H1 (cell line): Measurements from ENCODE around the gene ELP6. TPM values are rescaled to one million over a fixed set of nuclear protein-coding genes. Genes with fewer than 3 reads are reported as not detected.

Source experiments
- CTCF ChIA-PET: fragments of 300-600 bp; sonication (Branson Sonifier 250); formaldehyde crosslinking; loops from one replicate; lab custom pipeline; 2021; ENCODE audit not compliant: partially characterized antibody; lab: Charles Lee
- POLR2A ChIA-PET: fragments of 300-600 bp; sonication (Branson Sonifier 250); formaldehyde crosslinking; loops from one replicate; lab custom pipeline; 2021; ENCODE audit warnings: inconsistent platforms; ENCODE audit not compliant: partially characterized antibody; lab: Charles Lee
- DNase-seq, 2 experiments: peaks; one replicate each; pipeline versions ENCODE4 v3.0.0 to v3.0.0-alpha.2; 2010 to 2022; ENCODE audit warnings: low spot score in 2 of 2, low read depth in 1 of 2, mixed read lengths in 1 of 2
- FAIRE-seq: peaks from 2 replicates; lab custom pipeline; 2011; peaks lifted over from hg19 to GRCh38; lab: Jason Lieb, UNC
- H2AFZ ChIP-seq: 2 replicates; pipeline ENCODE4 v1.8.1; 2012; ENCODE audit warnings: low read length, inconsistent platforms
- H2AK5ac ChIP-seq: 2 replicates; pipeline ENCODE4 v1.6.1; 2013; ENCODE audit warnings: low read depth, low read length
- H2BK120ac ChIP-seq: replicated peaks from 2 replicates; pipeline ENCODE3; 2013; ENCODE audit warnings: low read depth, low read length, inconsistent platforms
- H2BK12ac ChIP-seq: 2 replicates; pipeline ENCODE4 v1.6.1; 2013; ENCODE audit warnings: low read depth, low read length
- H2BK15ac ChIP-seq: 2 replicates; pipeline ENCODE4 v1.6.1; 2013; ENCODE audit warnings: low read length
- H2BK20ac ChIP-seq: 2 replicates; pipeline ENCODE4 v1.6.1; 2013; ENCODE audit warnings: low read length
- H2BK5ac ChIP-seq: 2 replicates; pipeline ENCODE4 v1.6.1; 2013; ENCODE audit warnings: low read depth, low read length
- H3K14ac ChIP-seq: 2 replicates; pipeline ENCODE4 v1.6.1; 2013; ENCODE audit warnings: inconsistent platforms; ENCODE audit not compliant: insufficient read length
- H3K18ac ChIP-seq: 2 replicates; pipeline ENCODE4 v1.6.1; 2013; ENCODE audit warnings: low read length; ENCODE audit errors: extremely low read depth
- H3K23ac ChIP-seq: 2 replicates; pipeline ENCODE4 v1.6.1; 2013; ENCODE audit warnings: inconsistent platforms; ENCODE audit not compliant: insufficient read length
- H3K23me2 ChIP-seq: 2 replicates; pipeline ENCODE4 v1.6.1; 2013; ENCODE audit warnings: low read depth, low read length
- H3K27ac ChIP-seq: 2 replicates; pipeline ENCODE4 v1.6.1; 2011; ENCODE audit warnings: low read depth, low read length, inconsistent platforms
- H3K27me3 ChIP-seq, 4 experiments: replicated peaks in 1 of 4; 1 replicate in 1 of 4; 2 replicates in 3 of 4; pipeline versions ENCODE4 v1.6.1 to v1.8.1; 2011 to 2013; ENCODE audit warnings: low read length in 3 of 4, mild to moderate bottlenecking in 3 of 4, inconsistent platforms in 2 of 4, mixed read lengths in 2 of 4, moderate library complexity in 1 of 4; ENCODE audit not compliant: control insufficient read depth in 3 of 4, insufficient read depth in 3 of 4; ENCODE audit errors: extremely low read depth in 1 of 4
- H3K36me3 ChIP-seq, 4 experiments: 2 replicates each; pipeline versions ENCODE4 v1.6.1 to v1.8.1; 2011 to 2013; ENCODE audit warnings: mild to moderate bottlenecking in 4 of 4, low read length in 3 of 4, moderate library complexity in 2 of 4, control low read depth in 1 of 4, inconsistent platforms in 1 of 4; ENCODE audit not compliant: insufficient read depth in 4 of 4, control insufficient read depth in 2 of 4
- H3K4ac ChIP-seq: replicated peaks from 2 replicates; pipeline ENCODE3; 2013; ENCODE audit warnings: low read length, low read depth, mixed read lengths, inconsistent platforms; ENCODE audit not compliant: insufficient read length
- H3K4me1 ChIP-seq, 4 experiments: replicated peaks in 1 of 4; 1 replicate in 1 of 4; 2 replicates in 3 of 4; pipeline versions ENCODE4 v1.6.1 to v1.8.1; 2011 to 2013; ENCODE audit warnings: low read length in 3 of 4, inconsistent platforms in 2 of 4, mixed read lengths in 1 of 4; ENCODE audit not compliant: insufficient read depth in 4 of 4, control insufficient read depth in 3 of 4
- H3K4me2 ChIP-seq, 2 experiments: 2 replicates each; pipeline versions ENCODE4 v1.6.1 to v1.8.1; 2011 to 2013; ENCODE audit warnings: low read depth in 2 of 2, low read length in 2 of 2, control low read depth in 1 of 2, inconsistent platforms in 1 of 2, mild to moderate bottlenecking in 1 of 2; ENCODE audit not compliant: insufficient read depth in 1 of 2
- H3K4me3 ChIP-seq, 4 experiments: fragments of 200-600, 300-600 bp in 1 of 4; sonication (generic), shearing (Covaris generic), sonication (Bioruptor Twin) in 1 of 4; 2 replicates each; pipeline versions ENCODE4 v1.5.1 to v1.8.1; 2011 to 2016; ENCODE audit warnings: low read length in 4 of 4, low read depth in 3 of 4, control low read depth in 2 of 4, inconsistent platforms in 2 of 4, mild to moderate bottlenecking in 2 of 4, mixed read lengths in 1 of 4, moderate library complexity in 1 of 4; ENCODE audit not compliant: insufficient read depth in 2 of 4; ENCODE audit errors: extremely low read depth in 1 of 4
- H3K56ac ChIP-seq: replicated peaks from 2 replicates; pipeline ENCODE3; 2013; ENCODE audit warnings: low read depth, mild to moderate bottlenecking, mixed read lengths, low read length, inconsistent platforms; ENCODE audit not compliant: insufficient read length
- H3K79me1 ChIP-seq: 2 replicates; pipeline ENCODE4 v1.6.1; 2013; ENCODE audit warnings: low read depth, low read length, control low read depth
- H3K79me2 ChIP-seq, 2 experiments: 2 replicates each; pipeline versions ENCODE4 v1.6.1 to v1.8.1; 2012 to 2013; ENCODE audit warnings: low read length in 2 of 2, mild to moderate bottlenecking in 2 of 2, inconsistent platforms in 1 of 2; ENCODE audit not compliant: insufficient read depth in 2 of 2, control insufficient read depth in 1 of 2
- H3K9ac ChIP-seq, 4 experiments: replicated peaks in 1 of 4; 1 replicate in 1 of 4; 2 replicates in 3 of 4; pipeline versions ENCODE4 v1.6.1 to v1.8.1; 2011 to 2013; ENCODE audit warnings: low read depth in 3 of 4, low read length in 3 of 4, control low read depth in 2 of 4, mild to moderate bottlenecking in 2 of 4, moderate library complexity in 2 of 4, inconsistent platforms in 1 of 4; ENCODE audit errors: extremely low read depth in 1 of 4
- H3K9me3 ChIP-seq, 2 experiments: 2 replicates each; pipeline versions ENCODE4 v1.6.1 to v1.8.1; 2012 to 2013; ENCODE audit warnings: mild to moderate bottlenecking in 2 of 2, moderate library complexity in 2 of 2, control low read depth in 1 of 2, inconsistent platforms in 1 of 2, low read depth in 1 of 2, low read length in 1 of 2, mixed read lengths in 1 of 2; ENCODE audit not compliant: insufficient read depth in 2 of 2
- H4K20me1 ChIP-seq, 2 experiments: replicated peaks in 1 of 2; 2 replicates each; pipeline versions ENCODE3 to v1.8.1; 2011 to 2013; ENCODE audit warnings: inconsistent platforms in 2 of 2, low read length in 2 of 2, mild to moderate bottlenecking in 1 of 2; ENCODE audit not compliant: insufficient read depth in 2 of 2, control insufficient read depth in 1 of 2
- H4K5ac ChIP-seq: 2 replicates; pipeline ENCODE4 v1.6.1; 2013; ENCODE audit warnings: low read length, low read depth, mixed read lengths, inconsistent platforms; ENCODE audit not compliant: insufficient read length
- H4K8ac ChIP-seq: 2 replicates; pipeline ENCODE4 v1.8.0; 2013; ENCODE audit warnings: mild to moderate bottlenecking, moderate library complexity, low read length, inconsistent platforms; ENCODE audit not compliant: insufficient read depth; ENCODE audit errors: extremely low read depth
- H4K91ac ChIP-seq: replicated peaks from 2 replicates; pipeline ENCODE3; 2013; ENCODE audit warnings: low read length, mixed read lengths, inconsistent platforms; ENCODE audit not compliant: insufficient read length
- JUN ChIP-seq: IDR thresholded peaks from 2 replicates; pipeline ENCODE4 v1.6.1; 2011; ENCODE audit warnings: low read depth, mild to moderate bottlenecking, improper control_type of control experiment, low read length
- POLR2AphosphoS5 ChIP-seq: IDR thresholded peaks from 2 replicates; pipeline ENCODE4 v1.6.1; 2011; ENCODE audit warnings: low read depth, low read length
- WGBS, 2 experiments: shearing (Covaris generic) in 1 of 2; methylation state at CpG; one replicate each; pipeline versions ENCODE4 v1.1.6 to v1.1.7; 2013 to 2015; ENCODE audit warnings: low lambda C conversion rate in 2 of 2, mixed read lengths in 2 of 2, inconsistent platforms in 1 of 2, low coverage in 1 of 2, missing lambda C conversion rate in 1 of 2; ENCODE audit not compliant: insufficient replicate concordance in 2 of 2, insufficient coverage in 1 of 2, insufficient read length in 1 of 2; ENCODE audit errors: extremely low coverage in 1 of 2, missing lambda C conversion rate in 1 of 2; 5-methylcytosine and 5-hydroxymethylcytosine counted together
- polyA plus RNA-seq, 7 experiments: library from polyadenylated mRNA; depleted of rRNA in 3 of 7; stranded (reverse) in 5 of 7; unstranded in 2 of 7; fragments of >200 nt in 5 of 7; fragments of 200-250 nt in 2 of 7; gene quantifications; 1 replicate in 5 of 7; 2 replicates in 1 of 7; 4 replicates in 1 of 7; pipeline versions ENCODE4 v1.2.1 to v1.2.3, GENCODE V29; 2011 to 2013; ENCODE audit warnings: missing spikeins in 2 of 7, mixed read lengths in 2 of 7
- total RNA-seq: library from RNA; stranded (reverse); fragmentation: NEBNext Ultra II Directional; extraction: Animal tissue kit (Norgen Biotek cat#: 25700); gene quantifications from 2 replicates; pipeline ENCODE4 v1.2.1, GENCODE V29; 2021

Gene ELP6
- total and polyA plus RNA-seq, 2 of the 8 experiments (the other 6 are each of a cell fraction or from before 2014, with no cell fraction given), result 51.1 to 78.7 TPM

GRCh38 chr3:47469616-47470015 lies 43.9 kb downstream of the ELP6 start:
- peaks cover 0 to 12% of the 10 kb centered on the region in 2 experiments for H4K20me1 ChIP-seq
- H2BK12ac ChIP-seq, result no peak overlapping the region
- H3K18ac ChIP-seq, result no peak overlapping the region
- H3K23ac ChIP-seq, result no peak overlapping the region
- no peaks in the 10 kb centered on the region for H3K36me3 ChIP-seq
- no peak overlapping the region for H3K4ac ChIP-seq
- no peak overlapping the region for H3K14ac ChIP-seq
- 91% methylated on average over 3 of the region's 3 CpGs; no CpG with 5 or more reads in 1 of the 2 experiments for WGBS, 2 experiments
- no peak overlapping the region for H3K27ac ChIP-seq
- H3K4me1 ChIP-seq, result peaks cover 0 to 6% (median 2%) of the 10 kb centered on the region in 4 experiments; a peak in 3 of 7 replicates
- H3K56ac ChIP-seq, result no peak overlapping the region
- H3K27me3 ChIP-seq, result no peaks in the 10 kb centered on the region
- peaks cover 10% of the 10 kb centered on the region for H3K79me1 ChIP-seq
- CTCF ChIA-PET, result interaction anchor here (0.6 to 1.6 kb wide), 3 partner anchors 14 to 143 kb away, joined by 3 to 5 read pairs (median 5); no protein-coding TSS in a partner anchor
- no peak overlapping the region for H4K91ac ChIP-seq
- DNase-seq, result no peak
- POLR2A ChIA-PET, result no interaction called here
- no peak for FAIRE-seq
- no peak overlapping the region for H2BK15ac ChIP-seq
- no peaks in the 10 kb centered on the region for H3K9me3 ChIP-seq
- no peak overlapping the region for H2BK5ac ChIP-seq
- no peak overlapping the region for H3K4me3 ChIP-seq
- TF ChIP-seq JUN, result no peak
- no peak for TF ChIP-seq POLR2AphosphoS5
- H2BK120ac ChIP-seq, result no peak overlapping the region
- no peak overlapping the region for H2BK20ac ChIP-seq
- H2AK5ac ChIP-seq, result no peak overlapping the region
- no peak overlapping the region for H4K8ac ChIP-seq
- H3K4me2 ChIP-seq, result no peak overlapping the region
- H4K5ac ChIP-seq, result no peak overlapping the region
- no peak overlapping the region for H3K9ac ChIP-seq
- no peaks in the 10 kb centered on the region for H3K23me2 ChIP-seq
- no peak overlapping the region for H2AFZ ChIP-seq
- peaks cover 7 to 87% of the 10 kb centered on the region in 2 experiments for H3K79me2 ChIP-seq
